Activated naive CD4-positive, alpha-beta T cell treated with anti-CD3 and anti-CD28 coated beads, Interleukin-2, amount 50 U/mL, for 72 hours (primary cell): ENCODE measurements around the gene POU2F3. TPM values are rescaled to one million over a fixed set of nuclear protein-coding genes. Genes with fewer than 3 reads are reported as not detected.

ENCODE experiments used
- ATAC-seq, 2 donors: fragments of 150-1000 bp; cut with Tn5 transposase; 2 replicates each; pipeline ENCODE4 v1.10.0; 2021; ENCODE audit warnings: mild to moderate bottlenecking in 2 of 2, moderate library complexity in 2 of 2
- DNase-seq, 2 donors: peaks; one replicate each; pipeline ENCODE4 v3.0.0; 2021 to 2022; ENCODE audit warnings: low spot score in 2 of 2
- H3K27ac Mint-ChIP-seq, 2 donors: one replicate each; pipeline ENCODE4 v1.8.0; 2022; ENCODE audit warnings: mild to moderate bottlenecking in 2 of 2, mixed read lengths in 2 of 2
- H3K36me3 Mint-ChIP-seq, 2 donors: one replicate each; pipeline ENCODE4 v1.8.0; 2022; ENCODE audit warnings: mixed read lengths in 2 of 2
- H3K9me3 Mint-ChIP-seq, 2 donors: one replicate each; pipeline ENCODE4 v1.8.0; 2022; ENCODE audit warnings: mixed read lengths in 2 of 2
- total RNA-seq, 2 donors: library from RNA; stranded (reverse); gene quantifications; one replicate each; pipeline ENCODE4 v1.2.3, GENCODE V29; 2022

Gene POU2F3
- not detected for total RNA-seq

GRCh38 chr11:120239713-120240640 is at the start of gene POU2F3:
POU2F3 (plus strand) TSS chr11:120240140; CDS start chr11:120240344, 204 bp downstream.
- H3K9me3 Mint-ChIP-seq, result no peaks in the 10 kb centered on the region
- no peak within 1 kb of the TSS for H3K27ac Mint-ChIP-seq
- no peaks in the 10 kb centered on the region for H3K36me3 Mint-ChIP-seq
- DNase-seq (no peak), ATAC-seq (no peak)

- ATAC-seq, result no peak
- DNase-seq, result no peak
- Mint-ChIP-seq H3K27ac (no peak overlapping the region), H3K36me3 (no peaks in the 10 kb centered on the region), H3K9me3 (no peaks in the 10 kb centered on the region)
These were observed 48.9 kb upstream of the POU2F3 start for GRCh38 chr11:120191058-120191457.

- ATAC-seq (no peak), DNase-seq (no peak)
- Mint-ChIP-seq H3K9me3 (no peaks in the 10 kb centered on the region), H3K36me3 (no peaks in the 10 kb centered on the region), H3K27ac (no peak overlapping the region)
These were observed 46.9 kb upstream of the POU2F3 start for GRCh38 chr11:120192831-120193625.

- Mint-ChIP-seq H3K9me3 (no peaks in the 10 kb centered on the region), H3K36me3 (no peaks in the 10 kb centered on the region), H3K27ac (no peak overlapping the region)
- ATAC-seq (no peak), DNase-seq (no peak)
These were observed 45.8 kb upstream of the POU2F3 start for GRCh38 chr11:120194166-120194565.

GRCh38 chr11:120195601-120196320 is 44.2 kb upstream of the POU2F3 start:
- Mint-ChIP-seq H3K9me3 (no peaks in the 10 kb centered on the region), H3K27ac (no peak overlapping the region)
- no peak for DNase-seq

GRCh38 chr11:120196826-120197225 is 43.1 kb upstream of the POU2F3 start:
- ATAC-seq, result no peak

More at GRCh38 chr11:120195601-120196320, 44.2 kb upstream of the POU2F3 start:
- no peak for ATAC-seq
- H3K36me3 Mint-ChIP-seq, result no peaks in the 10 kb centered on the region

GRCh38 chr11:120197251-120197891 is 42.6 kb upstream of the POU2F3 start:
- DNase-seq, result no peak
- H3K27ac Mint-ChIP-seq, result no peak overlapping the region
- H3K9me3 Mint-ChIP-seq, result no peaks in the 10 kb centered on the region
- H3K36me3 Mint-ChIP-seq, result no peaks in the 10 kb centered on the region
- ATAC-seq, result no peak

More at GRCh38 chr11:120196826-120197225, 43.1 kb upstream of the POU2F3 start:
- no peak overlapping the region for H3K27ac Mint-ChIP-seq
- H3K9me3 Mint-ChIP-seq, result no peaks in the 10 kb centered on the region
- H3K36me3 Mint-ChIP-seq, result no peaks in the 10 kb centered on the region
- no peak for DNase-seq

GRCh38 chr11:120197977-120198376 is 42.0 kb upstream of the POU2F3 start:
- Mint-ChIP-seq H3K9me3 (no peaks in the 10 kb centered on the region), H3K36me3 (no peaks in the 10 kb centered on the region), H3K27ac (no peak overlapping the region)
- no peak for DNase-seq
- no peak for ATAC-seq

GRCh38 chr11:120198403-120198786 is 41.5 kb upstream of the POU2F3 start:
- H3K9me3 Mint-ChIP-seq, result no peaks in the 10 kb centered on the region
- ATAC-seq, result no peak
- no peak overlapping the region for H3K27ac Mint-ChIP-seq
- no peak for DNase-seq
- no peaks in the 10 kb centered on the region for H3K36me3 Mint-ChIP-seq

GRCh38 chr11:120198787-120199469 is 41.0 kb upstream of the POU2F3 start:
- Mint-ChIP-seq H3K9me3 (no peaks in the 10 kb centered on the region), H3K36me3 (no peaks in the 10 kb centered on the region), H3K27ac (no peak overlapping the region)
- DNase-seq, result no peak
- no peak for ATAC-seq

- H3K9me3 Mint-ChIP-seq, result no peaks in the 10 kb centered on the region
- ATAC-seq (no peak), DNase-seq (no peak)
- no peak overlapping the region for H3K27ac Mint-ChIP-seq
- no peaks in the 10 kb centered on the region for H3K36me3 Mint-ChIP-seq
These were observed 40.3 kb upstream of the POU2F3 start for GRCh38 chr11:120199613-120200012.

- no peak for DNase-seq
- Mint-ChIP-seq H3K36me3 (no peaks in the 10 kb centered on the region), H3K9me3 (no peaks in the 10 kb centered on the region), H3K27ac (no peak overlapping the region)
- ATAC-seq, result no peak
These were observed 39.3 kb upstream of the POU2F3 start for GRCh38 chr11:120200677-120201076.

- no peaks in the 10 kb centered on the region for H3K36me3 Mint-ChIP-seq
These were observed 38.3 kb upstream of the POU2F3 start for GRCh38 chr11:120201653-120202052.

GRCh38 chr11:120203626-120204025 is 36.3 kb upstream of the POU2F3 start:
- DNase-seq (no peak), ATAC-seq (no peak)
- H3K27ac Mint-ChIP-seq, result no peak overlapping the region
- no peaks in the 10 kb centered on the region for H3K36me3 Mint-ChIP-seq
- H3K9me3 Mint-ChIP-seq, result no peaks in the 10 kb centered on the region

More at GRCh38 chr11:120201653-120202052, 38.3 kb upstream of the POU2F3 start:
- H3K9me3 Mint-ChIP-seq, result no peaks in the 10 kb centered on the region
- no peak for DNase-seq
- H3K27ac Mint-ChIP-seq, result no peak overlapping the region
- ATAC-seq, result no peak

GRCh38 chr11:120205596-120206161 is 34.3 kb upstream of the POU2F3 start:
- ATAC-seq (no peak), DNase-seq (no peak)
- no peak overlapping the region for H3K27ac Mint-ChIP-seq
- H3K9me3 Mint-ChIP-seq, result no peaks in the 10 kb centered on the region
- H3K36me3 Mint-ChIP-seq, result peaks cover 0 to 6% of the 10 kb centered on the region in 2 donors

GRCh38 chr11:120207512-120207911 is 32.4 kb upstream of the POU2F3 start:
- ATAC-seq (no peak), DNase-seq (no peak)
- Mint-ChIP-seq H3K9me3 (no peaks in the 10 kb centered on the region), H3K36me3 (peaks cover 0 to 6% of the 10 kb centered on the region in 2 donors), H3K27ac (no peak overlapping the region)
